Kidney epithelial cell (primary cell): ENCODE data around the gene GOLT1A. TPM values are rescaled to one million over a fixed set of nuclear protein-coding genes. Genes with fewer than 3 reads are reported as not detected.

Experiments used
- DNase-seq: peaks from one replicate; pipeline ENCODE4 v3.0.0-alpha.2; 2010; ENCODE audit warnings: low read depth
- H3K27me3 ChIP-seq: 2 replicates; pipeline ENCODE4 v1.6.0; 2011; ENCODE audit warnings: low read length; ENCODE audit not compliant: control insufficient read depth, insufficient read depth
- H3K36me3 ChIP-seq: 2 replicates; pipeline ENCODE4 v1.5.1; 2011; ENCODE audit warnings: low read length; ENCODE audit not compliant: control insufficient read depth, insufficient read depth
- H3K4me3 ChIP-seq: 2 replicates; pipeline ENCODE4 v1.5.1; 2011; ENCODE audit warnings: low read depth, mild to moderate bottlenecking, control low read depth, low read length
- CTCF ChIP-seq: IDR thresholded peaks from 2 replicates; pipeline ENCODE4 v1.5.1; 2011; ENCODE audit warnings: mild to moderate bottlenecking, moderate library complexity, low read length, control low read depth, inconsistent platforms; ENCODE audit not compliant: insufficient read depth, poor library complexity, severe bottlenecking
- total RNA-seq: library from RNA; depleted of rRNA; stranded (reverse); fragments of >200 nt; gene quantifications from 2 replicates; pipeline ENCODE4 v1.2.3, GENCODE V29; 2015

The GOLT1A gene
- total RNA-seq, 1 donor from 2014 or later, result 5.0 TPM

GRCh38 chr1:204167730-204168129 lies 46.1 kb downstream of the GOLT1A start:
- Histone ChIP-seq H3K27me3 (no peaks in the 10 kb centered on the region), H3K4me3 (no peak overlapping the region), H3K36me3 (no peaks in the 10 kb centered on the region)
- TF ChIP-seq CTCF, result no peak
- DNase-seq, result no peak

- no peak for DNase-seq
- Histone ChIP-seq H3K27me3 (no peaks in the 10 kb centered on the region), H3K4me3 (no peak within 1 kb of the TSS), H3K36me3 (no peaks in the 10 kb centered on the region)
- no peak for TF ChIP-seq CTCF
Measured at GRCh38 chr1:204166219-204166618, 47.6 kb downstream of the GOLT1A start, which contains the start of gene REN. Gene REN (minus strand): TSS chr1:204166337. CDS start chr1:204166293, 44 bp downstream.

GRCh38 chr1:204162494-204163074 lies 51.2 kb downstream of the GOLT1A start:
- DNase-seq, result peak; percentile 21
- Histone ChIP-seq H3K4me3 (no peak overlapping the region), H3K36me3 (no peaks in the 10 kb centered on the region), H3K27me3 (no peaks in the 10 kb centered on the region)
- peak; percentile 99 for TF ChIP-seq CTCF

GRCh38 chr1:204161609-204162493 lies 51.9 kb downstream of the GOLT1A start:
- no peak overlapping the region for H3K4me3 ChIP-seq
- no peak for TF ChIP-seq CTCF
- DNase-seq, result no peak
- H3K36me3 ChIP-seq, result no peaks in the 10 kb centered on the region
- H3K27me3 ChIP-seq, result no peaks in the 10 kb centered on the region

- DNase-seq, result no peak
- no peaks in the 10 kb centered on the region for H3K27me3 ChIP-seq
- no peak overlapping the region for H3K4me3 ChIP-seq
- no peaks in the 10 kb centered on the region for H3K36me3 ChIP-seq
- TF ChIP-seq CTCF, result no peak
Measured at GRCh38 chr1:204157962-204158361, 55.8 kb downstream of the GOLT1A start.

- no peak for DNase-seq
- H3K4me3 ChIP-seq, result no peak overlapping the region
- no peaks in the 10 kb centered on the region for H3K36me3 ChIP-seq
- H3K27me3 ChIP-seq, result peaks cover 2% of the 10 kb centered on the region
- no peak for TF ChIP-seq CTCF
Measured at GRCh38 chr1:204155881-204156280, 57.9 kb downstream of the GOLT1A start.
